ENCODE data around the gene MYBBP1A.

- no peak for TF ChIP-seq ZBTB33 (IDR thresholded peaks at IDR 0.05; ENCODE audit: extremely low read depth, insufficient replicate concordance, low read length)
- TF ChIP-seq CEBPB (IDR thresholded peaks at IDR 0.05; ENCODE audit: low read depth): no peak
- no peak for TF ChIP-seq POLR2A (IDR thresholded peaks at IDR 0.05; ENCODE audit: borderline replicate concordance, extremely low read depth, insufficient read depth, insufficient read length)
- no peak for TF ChIP-seq EGR1 (IDR thresholded peaks at IDR 0.05; ENCODE audit: low read depth)
- TF ChIP-seq, protein P1, sequence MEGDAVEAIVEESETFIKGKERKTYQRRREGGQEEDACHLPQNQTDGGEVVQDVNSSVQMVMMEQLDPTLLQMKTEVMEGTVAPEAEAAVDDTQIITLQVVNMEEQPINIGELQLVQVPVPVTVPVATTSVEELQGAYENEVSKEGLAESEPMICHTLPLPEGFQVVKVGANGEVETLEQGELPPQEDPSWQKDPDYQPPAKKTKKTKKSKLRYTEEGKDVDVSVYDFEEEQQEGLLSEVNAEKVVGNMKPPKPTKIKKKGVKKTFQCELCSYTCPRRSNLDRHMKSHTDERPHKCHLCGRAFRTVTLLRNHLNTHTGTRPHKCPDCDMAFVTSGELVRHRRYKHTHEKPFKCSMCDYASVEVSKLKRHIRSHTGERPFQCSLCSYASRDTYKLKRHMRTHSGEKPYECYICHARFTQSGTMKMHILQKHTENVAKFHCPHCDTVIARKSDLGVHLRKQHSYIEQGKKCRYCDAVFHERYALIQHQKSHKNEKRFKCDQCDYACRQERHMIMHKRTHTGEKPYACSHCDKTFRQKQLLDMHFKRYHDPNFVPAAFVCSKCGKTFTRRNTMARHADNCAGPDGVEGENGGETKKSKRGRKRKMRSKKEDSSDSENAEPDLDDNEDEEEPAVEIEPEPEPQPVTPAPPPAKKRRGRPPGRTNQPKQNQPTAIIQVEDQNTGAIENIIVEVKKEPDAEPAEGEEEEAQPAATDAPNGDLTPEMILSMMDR (IDR thresholded peaks at IDR 0.05 in 2 of 3, conservative IDR thresholded peaks at IDR 0.05 in 1 of 3; ENCODE audit: borderline replicate concordance in 1 of 3, insufficient read depth in 1 of 3, low read depth in 2 of 3, low read length in 2 of 3): peak in 2 of 3 experiments; percentile 50 to 55; a peak in 4 of 6 replicates
- TF ChIP-seq REST (IDR thresholded peaks at IDR 0.05; ENCODE audit: low read depth): no peak
- TF ChIP-seq SIN3A (IDR thresholded peaks at IDR 0.05; ENCODE audit: low read depth): no peak
Measured at GRCh38 chr17:4583782-4584100, 28.6 kb upstream of the MYBBP1A start.
